ENCODE results near the gene SEC24A.
"Not testable (repeated sequence)": the region's sequence is repeated elsewhere in the genome, so short reads cannot be mapped to it uniquely, and the experiment has no call there.

Gene SEC24A

GRCh38 chr5:134650660-134651059, 2.1 kb downstream of the SEC24A start:
- DNase-seq (ENCODE audit: low read depth) = not testable (repeated sequence)

- DNase-seq (ENCODE audit: low read depth) = no peak
Observed at GRCh38 chr5:134651531-134651930, 2.9 kb downstream of the SEC24A start.

GRCh38 chr5:134656690-134657089, 8.1 kb downstream of the SEC24A start:
- no peak for DNase-seq (ENCODE audit: low read depth)

GRCh38 chr5:134659456-134659855, 10.9 kb downstream of the SEC24A start:
- no peak for DNase-seq (ENCODE audit: low read depth)

GRCh38 chr5:134659922-134660321, 11.3 kb downstream of the SEC24A start:
- no peak for DNase-seq (ENCODE audit: low read depth)

- DNase-seq (ENCODE audit: low read depth) = no peak
Observed at GRCh38 chr5:134662971-134663370, 14.4 kb downstream of the SEC24A start.

GRCh38 chr5:134664448-134664847, 15.9 kb downstream of the SEC24A start:
- DNase-seq (ENCODE audit: low read depth) = no peak

- not testable (repeated sequence) for DNase-seq (ENCODE audit: low read depth)
Observed at GRCh38 chr5:134673546-134673945, 25.0 kb downstream of the SEC24A start.

GRCh38 chr5:134677357-134677756, 28.8 kb downstream of the SEC24A start:
- DNase-seq (ENCODE audit: low read depth) = not testable (repeated sequence)

GRCh38 chr5:134690144-134690543, 41.6 kb downstream of the SEC24A start:
- not testable (repeated sequence) for DNase-seq (ENCODE audit: low read depth)

- no peak for DNase-seq (ENCODE audit: low read depth)
Observed at GRCh38 chr5:134692722-134693121, 44.1 kb downstream of the SEC24A start.

GRCh38 chr5:134708301-134708700, 59.7 kb downstream of the SEC24A start:
- no peak for DNase-seq (ENCODE audit: low read depth)

- DNase-seq (ENCODE audit: low read depth) = no peak
Observed at GRCh38 chr5:134714120-134714519, 65.5 kb downstream of the SEC24A start.

- no peak for DNase-seq (ENCODE audit: low read depth)
Observed at GRCh38 chr5:134714541-134714940, 66.0 kb downstream of the SEC24A start.

- DNase-seq (ENCODE audit: low read depth) = not testable (repeated sequence)
Observed at GRCh38 chr5:134715466-134715865, 66.9 kb downstream of the SEC24A start.

- no peak for DNase-seq (ENCODE audit: low read depth)
Observed at GRCh38 chr5:134724872-134725271, 76.3 kb downstream of the SEC24A start.

- DNase-seq (ENCODE audit: low read depth) = no peak
Observed at GRCh38 chr5:134732819-134733218, 84.2 kb downstream of the SEC24A start.

GRCh38 chr5:134735243-134735642, 86.7 kb downstream of the SEC24A start:
- no peak for DNase-seq (ENCODE audit: low read depth)

- no peak for DNase-seq (ENCODE audit: low read depth)
Observed at GRCh38 chr5:134736173-134736812, 87.7 kb downstream of the SEC24A start.

GRCh38 chr5:134738133-134738962, 89.8 kb downstream of the SEC24A start, which contains the start of gene CAMLG:
Gene CAMLG (plus strand): TSS chr5:134738548. CDS start chr5:134738621, 73 bp downstream.
- peak; percentile 91 for DNase-seq (ENCODE audit: low read depth)

GRCh38 chr5:134738963-134739661, 90.5 kb downstream of the SEC24A start:
- DNase-seq (ENCODE audit: low read depth) = peak; percentile 25

- DNase-seq (ENCODE audit: low read depth) = no peak
Observed at GRCh38 chr5:134741052-134741451, 92.5 kb downstream of the SEC24A start.

- DNase-seq (ENCODE audit: low read depth) = no peak
Observed at GRCh38 chr5:134742134-134742533, 93.5 kb downstream of the SEC24A start.

All from HS-5 (cell line).